Measurements from ENCODE around the gene SPATA7. TPM values are rescaled to one million over a fixed set of nuclear protein-coding genes. Genes with fewer than 3 reads are reported as not detected.

SPATA7 gene
- total RNA-seq, 2 donors from 2014 or later, result 8.9 to 14.3 TPM

- no peak overlapping the region for H3K4me3 ChIP-seq
- 92 to 97% methylated on average over 6 of the region's 6 CpGs for WGBS, 2 donors
- H3K27ac ChIP-seq, result no peak overlapping the region
- peaks cover 7% of the 10 kb centered on the region for H3K4me1 ChIP-seq
- H3K9me3 ChIP-seq, result no peaks in the 10 kb centered on the region
- H3K36me3 ChIP-seq (replicated peaks in 1 of 2; ENCODE audit: insufficient read depth in 1 of 2, low read depth in 2 of 2), result peaks cover 15 to 22% of the 10 kb centered on the region in 2 donors
- DNase-seq, result no peak
- intact Hi-C loops (cut with DNase I), result no loop called here
- no peaks in the 10 kb centered on the region for H3K27me3 ChIP-seq
- TF ChIP-seq CTCF (IDR thresholded peaks at IDR 0.05), result no peak
- no peak for TF ChIP-seq POLR2A (IDR thresholded peaks at IDR 0.05)
- no peak for ATAC-seq
These were observed 92.2 kb downstream of the SPATA7 start for GRCh38 chr14:88477513-88478250.

- peaks cover 15 to 22% of the 10 kb centered on the region in 2 donors for H3K36me3 ChIP-seq (replicated peaks in 1 of 2; ENCODE audit: insufficient read depth in 1 of 2, low read depth in 2 of 2)
These were observed 93.5 kb downstream of the SPATA7 start for GRCh38 chr14:88478931-88479330.

GRCh38 chr14:88479574-88479987 is 94.1 kb downstream of the SPATA7 start:
- Histone ChIP-seq H3K4me1 (no peaks in the 10 kb centered on the region), H3K9me3 (no peaks in the 10 kb centered on the region), H3K27me3 (no peaks in the 10 kb centered on the region), H3K4me3 (no peak overlapping the region), H3K36me3 (replicated peaks in 1 of 2; ENCODE audit: insufficient read depth in 1 of 2, low read depth in 2 of 2) (peaks cover 16 to 22% of the 10 kb centered on the region in 2 donors), H3K27ac (no peak overlapping the region)
- ATAC-seq, result no peak
- no peak for TF ChIP-seq POLR2A (IDR thresholded peaks at IDR 0.05)
- TF ChIP-seq CTCF (IDR thresholded peaks at IDR 0.05), result no peak
- WGBS, 2 donors, result 94 to 97% methylated on average over 20 to 31 of the region's 40 CpGs
- intact Hi-C loops (cut with DNase I), result no loop called here
- DNase-seq, result no peak

More at GRCh38 chr14:88478931-88479330, 93.5 kb downstream of the SPATA7 start:
- Histone ChIP-seq H3K4me1 (peaks cover 3% of the 10 kb centered on the region), H3K27ac (no peak overlapping the region), H3K27me3 (no peaks in the 10 kb centered on the region), H3K9me3 (no peaks in the 10 kb centered on the region), H3K4me3 (no peak overlapping the region)
- 96 to 100% methylated on average over 21 to 24 of the region's 36 CpGs for WGBS, 2 donors
- intact Hi-C loops (cut with DNase I), result no loop called here
- ATAC-seq, result no peak
- DNase-seq, result no peak
- TF ChIP-seq CTCF (IDR thresholded peaks at IDR 0.05) (no peak), POLR2A (IDR thresholded peaks at IDR 0.05) (no peak)

GRCh38 chr14:88481059-88481458 is 95.6 kb downstream of the SPATA7 start:
- H3K36me3 ChIP-seq (replicated peaks in 1 of 2; ENCODE audit: insufficient read depth in 1 of 2, low read depth in 2 of 2), result peaks cover 20 to 25% of the 10 kb centered on the region in 2 donors

More at GRCh38 chr14:88481059-88481458, 95.6 kb downstream of the SPATA7 start:
- Histone ChIP-seq H3K4me3 (no peak overlapping the region), H3K27me3 (no peaks in the 10 kb centered on the region), H3K9me3 (no peaks in the 10 kb centered on the region), H3K4me1 (no peaks in the 10 kb centered on the region), H3K27ac (no peak overlapping the region)
- intact Hi-C loops (cut with DNase I), result no loop called here
- WGBS, 2 donors, result 92 to 96% methylated on average over 2 of the region's 2 CpGs
- DNase-seq, result no peak
- ATAC-seq, result no peak
- TF ChIP-seq CTCF (IDR thresholded peaks at IDR 0.05) (no peak), POLR2A (IDR thresholded peaks at IDR 0.05) (no peak)

Measured in body of pancreas (tissue), 4 donors.